Mucosa of gallbladder (tissue), 1 donor: Measurements from ENCODE around the gene MUC5B. TPM values are rescaled to one million over a fixed set of nuclear protein-coding genes. Genes with fewer than 3 reads are reported as not detected.
"Not testable (repeated sequence)": the region's sequence is repeated elsewhere in the genome, so short reads cannot be mapped to it uniquely, and the experiment has no call there.

Experiments used
- DNase-seq: peaks from one replicate; pipeline ENCODE4 v3.0.0-alpha.2; 2020; ENCODE audit warnings: low spot score
- total RNA-seq: library from RNA; stranded (reverse); gene quantifications from one replicate; pipeline ENCODE4 v1.2.1, GENCODE V29; 2021
- donor health status: DM: no; HTN: no; CAD: no.

Gene MUC5B
- total RNA-seq, 1 donor from 2014 or later, result 8,095 TPM

- no peak for DNase-seq
Measured at GRCh38 chr11:1203505-1204271, 19.2 kb upstream of the MUC5B start.

- no peak for DNase-seq
Measured at GRCh38 chr11:1204381-1205101, 18.3 kb upstream of the MUC5B start.

- DNase-seq, result no peak
Measured at GRCh38 chr11:1205121-1205986, 17.5 kb upstream of the MUC5B start.

DNA sequence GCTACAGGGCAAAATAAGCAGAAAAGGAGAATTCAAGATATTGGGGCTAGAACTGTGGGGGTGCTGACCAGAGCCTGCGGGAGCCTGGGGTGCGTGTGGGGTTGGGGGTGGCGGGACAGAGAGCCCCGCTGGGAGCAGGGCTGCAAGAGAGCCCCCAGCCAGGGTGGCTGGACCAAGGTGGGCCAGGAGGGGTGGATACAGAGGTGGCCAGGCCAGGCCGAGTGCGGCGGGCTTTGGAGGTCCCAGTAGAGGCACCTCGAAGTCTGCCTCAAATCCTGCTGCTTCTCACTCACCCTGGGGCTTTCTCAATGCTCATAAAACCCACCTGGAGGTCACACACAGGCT, 16.9 kb upstream of the MUC5B start:
- DNase-seq, result no peak

GRCh38 chr11:1206391-1207271, 16.2 kb upstream of the MUC5B start:
- no peak for DNase-seq

GRCh38 chr11:1207401-1208143, 15.3 kb upstream of the MUC5B start:
- DNase-seq, result no peak

- DNase-seq, result no peak
Measured at GRCh38 chr11:1208144-1208393, 14.8 kb upstream of the MUC5B start.

DNA sequence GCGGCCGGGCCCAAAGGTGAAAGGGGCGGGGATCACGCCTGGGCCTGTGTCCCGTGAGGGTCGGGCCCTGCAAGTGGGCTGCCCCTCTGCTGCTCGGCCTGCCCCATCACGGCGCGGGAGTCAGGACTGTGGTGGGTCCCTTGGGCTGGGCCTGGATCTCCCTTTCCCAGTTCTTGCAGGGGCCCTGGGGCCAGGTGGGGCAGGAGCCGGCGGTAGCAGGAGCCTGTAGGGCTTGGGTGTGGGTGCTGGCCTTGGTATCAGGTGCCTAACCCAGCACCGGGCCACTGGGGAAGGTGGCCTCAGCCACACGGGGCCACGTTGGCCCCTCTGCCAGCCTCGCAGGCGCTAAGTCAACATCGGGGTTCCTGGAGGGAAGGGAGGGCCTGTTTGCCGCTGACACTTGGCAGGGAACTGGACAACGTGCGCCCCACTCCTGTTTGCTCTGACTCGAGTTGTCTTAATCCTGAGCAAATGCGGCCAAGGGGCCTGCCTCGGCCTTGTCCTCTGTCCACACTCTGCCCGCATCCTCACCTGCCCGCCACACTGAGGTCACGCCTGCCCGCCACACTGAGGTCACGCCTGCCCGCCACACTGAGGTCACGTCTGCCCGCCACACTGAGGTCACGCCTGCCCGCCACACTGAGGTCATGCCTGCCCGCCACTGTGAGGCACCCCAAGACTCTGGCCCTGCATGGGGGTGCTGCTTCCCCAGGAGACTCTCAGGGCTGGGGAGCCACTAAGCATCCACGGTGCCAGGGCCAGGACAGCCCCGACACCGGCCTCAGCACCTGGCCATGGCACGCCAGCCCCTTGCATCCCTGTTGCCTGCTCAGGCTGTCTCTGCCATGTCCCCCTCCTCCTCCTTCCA, 14.2 kb upstream of the MUC5B start:
- DNase-seq, result no peak

DNA sequence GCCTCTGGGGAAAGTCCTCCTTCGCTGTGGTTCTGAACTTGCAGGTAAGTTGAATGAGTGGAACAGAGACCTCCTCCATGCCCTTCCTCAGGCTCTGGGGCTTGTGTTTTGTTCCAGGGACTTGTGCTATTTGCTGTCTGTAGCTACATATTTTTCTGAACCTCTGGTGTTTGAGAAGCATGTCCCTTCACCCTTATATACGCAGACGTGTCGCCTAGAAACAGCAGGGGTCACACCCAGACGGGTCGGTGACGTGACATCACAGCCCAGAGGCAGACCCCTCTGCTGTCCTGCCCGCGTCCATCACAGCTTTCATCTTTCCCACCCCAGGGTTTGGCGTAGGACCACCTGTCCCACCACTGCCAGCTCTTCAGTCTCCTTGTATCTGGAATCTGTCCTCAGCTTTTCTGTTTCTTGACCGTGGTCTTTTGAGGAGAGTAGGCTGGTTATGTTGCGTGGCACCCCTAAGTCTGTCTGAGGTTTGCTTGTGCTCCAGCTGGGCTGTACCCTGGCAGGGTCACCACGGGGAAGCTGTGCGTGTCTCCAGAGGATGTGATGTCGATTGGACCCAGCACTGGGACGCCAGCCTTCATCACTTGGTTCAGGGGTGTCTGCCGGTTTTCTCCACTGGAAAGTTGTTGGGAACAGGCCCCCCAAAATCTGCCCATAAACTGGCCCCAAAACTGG, 13.4 kb upstream of the MUC5B start:
- no peak for DNase-seq

GRCh38 chr11:1211838-1212237, 11.0 kb upstream of the MUC5B start:
- DNase-seq, result no peak

- DNase-seq, result not testable (repeated sequence)
Measured at GRCh38 chr11:1215826-1216225, 7.0 kb upstream of the MUC5B start.

DNA sequence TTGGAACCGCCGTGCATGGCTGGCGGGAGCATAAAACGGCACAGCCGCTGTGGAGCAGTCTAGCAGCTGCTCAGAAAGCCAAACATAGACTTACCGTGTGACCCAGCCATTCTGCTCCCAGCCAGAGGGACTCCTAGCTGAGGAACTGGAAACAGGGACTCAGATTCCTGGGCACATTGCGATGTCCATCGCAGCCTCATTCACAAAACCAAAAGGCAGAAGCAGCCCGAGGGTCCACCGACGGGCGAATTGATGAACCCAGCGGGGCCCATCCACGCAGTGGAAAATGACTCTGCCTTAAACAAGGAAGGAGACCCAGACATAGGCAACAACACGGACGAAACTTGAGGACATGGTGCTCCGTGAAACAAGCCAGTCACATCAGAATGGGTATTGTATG, 5.7 kb upstream of the MUC5B start:
- no peak for DNase-seq

DNA sequence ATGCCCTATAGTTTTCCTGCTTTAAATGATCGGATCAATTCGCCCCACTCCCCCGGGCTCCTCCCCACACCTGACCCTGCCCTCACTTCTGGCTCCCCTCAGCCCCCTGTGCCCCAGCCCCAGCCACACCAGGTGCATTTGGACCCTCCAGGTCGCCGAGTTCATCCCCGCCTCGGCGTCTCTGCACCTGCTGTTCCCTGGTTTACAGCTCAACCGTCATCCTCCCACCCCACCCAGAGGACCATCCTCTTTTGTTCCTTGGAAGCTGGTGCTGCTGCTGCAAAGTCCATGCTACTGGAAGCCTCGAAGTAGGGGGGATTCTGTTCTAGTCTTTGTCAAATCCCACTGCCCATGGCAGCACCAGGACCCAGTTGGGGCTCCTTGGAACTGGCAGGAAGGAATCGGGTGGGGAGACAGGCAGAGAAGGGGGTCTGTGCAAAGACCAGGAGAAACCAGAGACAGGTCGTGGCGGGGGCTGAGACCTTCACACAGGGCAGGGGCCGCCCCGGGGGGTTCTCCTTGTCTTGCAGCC, 4.5 kb upstream of the MUC5B start:
- no peak for DNase-seq

DNA sequence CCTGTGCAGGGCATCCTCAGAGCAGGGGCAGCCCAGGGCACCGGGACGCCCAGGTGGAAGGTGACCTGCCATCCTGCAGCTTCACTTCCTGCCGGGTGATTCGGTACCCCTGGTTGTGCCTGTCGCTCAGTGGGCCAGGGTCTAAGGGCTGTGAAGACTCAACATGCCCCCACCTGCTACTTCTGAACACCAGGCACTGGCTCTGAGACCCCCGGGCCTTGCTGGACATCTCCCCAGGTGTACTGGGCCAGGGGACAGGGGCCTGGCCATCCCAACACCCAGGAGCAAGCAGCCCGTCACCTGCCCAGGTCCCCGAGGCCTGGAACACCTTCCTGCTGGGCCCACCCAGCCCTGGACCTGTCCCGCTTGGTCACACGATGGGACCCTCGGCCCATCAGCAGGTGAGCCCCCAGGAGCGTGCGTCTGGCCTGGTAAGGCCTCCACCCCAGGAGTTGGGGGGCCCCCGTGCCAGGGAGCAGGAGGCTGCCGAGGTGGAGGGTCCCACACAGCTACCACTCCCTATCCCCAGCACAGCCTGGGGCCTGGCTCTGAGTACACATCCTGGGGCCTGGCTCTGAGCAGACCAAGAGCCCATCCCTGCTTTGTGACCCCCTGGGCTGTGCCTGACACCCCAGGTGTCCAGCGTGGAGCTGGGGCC, 3.9 kb upstream of the MUC5B start:
- no peak for DNase-seq

DNA sequence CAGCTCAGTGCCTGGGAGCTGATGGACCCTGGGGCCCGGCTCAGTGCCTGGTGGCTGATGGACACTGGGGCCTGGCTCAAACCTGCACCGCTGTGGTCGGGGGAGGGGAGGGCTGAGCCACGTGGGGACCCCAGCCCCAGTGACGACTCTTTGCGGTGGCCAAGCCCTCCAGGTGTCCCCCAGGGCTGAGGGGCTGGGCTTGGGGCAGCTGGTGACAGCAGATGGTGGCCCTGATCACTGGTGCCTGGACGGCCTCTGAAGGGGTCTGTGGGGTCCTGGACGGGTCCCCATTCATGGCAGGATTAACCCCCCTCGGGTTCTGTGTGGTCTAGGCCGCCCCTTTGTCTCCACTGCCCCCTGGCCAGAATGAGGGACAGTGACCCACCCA, 3.4 kb upstream of the MUC5B start:
- no peak for DNase-seq

DNA sequence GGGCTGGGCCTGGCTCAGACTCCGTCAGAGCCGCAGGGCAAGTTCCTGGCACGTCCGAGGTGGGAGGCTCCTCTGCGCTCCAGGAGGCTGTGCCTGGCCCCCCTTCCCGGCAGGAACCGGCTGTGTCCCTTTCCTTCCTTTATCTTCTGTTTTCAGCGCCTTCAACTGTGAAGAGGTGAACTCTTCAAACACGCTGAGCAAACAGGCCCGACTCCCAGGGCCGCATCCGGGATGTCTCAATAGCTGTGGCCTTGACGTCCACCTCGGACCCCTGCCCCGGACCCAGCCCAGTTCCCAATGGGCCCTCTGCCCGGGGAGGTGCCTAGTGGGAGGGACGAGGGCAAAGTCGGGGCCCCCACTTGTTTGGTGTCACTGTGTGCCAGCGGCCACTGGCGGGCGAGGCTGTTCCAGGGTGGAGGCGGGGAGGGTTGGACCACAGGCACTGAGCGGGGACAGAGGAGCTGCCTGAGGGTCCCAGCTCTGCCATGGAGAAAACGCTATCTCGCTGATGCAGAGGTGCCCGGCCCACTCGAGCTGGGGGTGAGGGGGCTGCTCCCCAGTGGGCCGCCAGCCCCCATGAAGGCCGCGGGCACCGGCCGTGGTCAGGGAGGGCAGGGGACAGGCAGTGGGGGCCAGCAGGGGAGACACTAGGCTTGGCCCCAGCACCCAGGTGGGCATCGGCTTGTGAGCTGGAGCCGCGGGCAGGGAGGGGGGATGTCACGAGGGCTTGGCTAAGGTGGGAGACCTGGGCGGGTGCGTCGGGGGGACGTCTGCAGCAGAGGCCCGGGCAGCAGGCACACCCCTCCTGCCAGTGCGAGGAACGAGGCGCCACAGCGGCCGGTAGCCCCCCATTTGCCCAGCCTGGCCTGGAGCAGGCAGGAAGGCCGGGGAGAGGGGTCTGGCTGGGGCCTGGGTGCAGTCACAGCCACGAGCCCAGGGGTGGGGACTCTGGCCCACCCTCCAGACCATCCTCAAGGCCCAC, 2.7 kb upstream of the MUC5B start:
- DNase-seq, result peak; percentile 91

GRCh38 chr11:1220941-1221721, 1.7 kb upstream of the MUC5B start:
- DNase-seq, result no peak
